PC-3 (cell line): Measurements from ENCODE around the gene CNTN4. TPM values are rescaled to one million over a fixed set of nuclear protein-coding genes. Genes with fewer than 3 reads are reported as not detected.

ENCODE experiments used
- ATAC-seq: fragments of 200-7000 bp; cut with Tn5 transposase; 2 replicates; pipeline ENCODE4 v1.9.1; 2020; ENCODE audit warnings: mild to moderate bottlenecking, moderate library complexity
- BruUV-seq: library from RNA; stranded (reverse); fragments of 400-500 nt; replicated peaks from 2 replicates; lab custom pipeline; 2021; lab: Mats Ljungman, UMichigan
- CTCF ChIA-PET: fragments of 300-600 bp; sonication (Branson Sonifier 250); formaldehyde crosslinking; loops from one replicate; lab custom pipeline; 2022; ENCODE audit warnings: antibody characterized with exemption; lab: Charles Lee
- POLR2A ChIA-PET: fragments of 300-600 bp; sonication (Branson Sonifier 250); formaldehyde crosslinking; loops from one replicate; lab custom pipeline; 2022; ENCODE audit warnings: antibody characterized with exemption; ENCODE audit not compliant: unreplicated experiment; lab: Charles Lee
- DNase-seq: peaks from one replicate; pipeline ENCODE4 v3.0.0-alpha.2; 2015
- H2AFZ ChIP-seq: fragments of 300-600 bp; sonication (generic); 2 replicates; pipeline ENCODE4 v1.6.0; 2016; ENCODE audit warnings: antibody characterized with exemption, low read length
- H3F3A ChIP-seq: fragments of 300-600 bp; sonication (generic); one replicate; pipeline ENCODE4 v1.6.0; 2017; ENCODE audit warnings: antibody characterized with exemption, low read length, control low read depth, mild to moderate bottlenecking; ENCODE audit not compliant: unreplicated experiment
- H3K27ac ChIP-seq: fragments of 300-600 bp; sonication (generic); 2 replicates; pipeline ENCODE4 v1.5.1; 2016; ENCODE audit warnings: mild to moderate bottlenecking, low read length
- H3K27me3 ChIP-seq: fragments of 300-600 bp; sonication (generic); 2 replicates; pipeline ENCODE4 v1.6.1; 2016; ENCODE audit warnings: low read length, mixed read lengths
- H3K36me3 ChIP-seq: fragments of 300-600 bp; sonication (generic); 2 replicates; pipeline ENCODE4 v1.6.1; 2016; ENCODE audit warnings: low read depth, mixed run types, low read length, mixed read lengths
- H3K4me1 ChIP-seq: fragments of 300-600 bp; sonication (generic); 2 replicates; pipeline ENCODE4 v1.5.1; 2016; ENCODE audit warnings: low read length; ENCODE audit not compliant: insufficient read depth
- H3K4me2 ChIP-seq: fragments of 300-600 bp; sonication (generic); 2 replicates; pipeline ENCODE4 v1.6.0; 2016; ENCODE audit warnings: low read length
- H3K4me3 ChIP-seq: fragments of 300-600 bp; sonication (generic); 2 replicates; pipeline ENCODE4 v1.5.1; 2016; ENCODE audit warnings: mild to moderate bottlenecking, low read length, mixed read lengths
- H3K79me2 ChIP-seq: fragments of 300-600 bp; sonication (generic); 2 replicates; pipeline ENCODE4 v1.6.1; 2017; ENCODE audit warnings: low read length, mixed read lengths
- H3K9ac ChIP-seq: fragments of 300-600 bp; sonication (generic); 2 replicates; pipeline ENCODE4 v1.6.0; 2016; ENCODE audit warnings: mild to moderate bottlenecking, low read length
- H3K9me2 ChIP-seq: fragments of 300-600 bp; sonication (generic); replicated peaks from 2 replicates; pipeline ENCODE4 v1.6.1; 2016; ENCODE audit warnings: mixed run types, low read length, mixed read lengths
- H3K9me3 ChIP-seq: fragments of 300-600 bp; sonication (generic); 2 replicates; pipeline ENCODE4 v1.6.1; 2016; ENCODE audit warnings: low read length, mixed read lengths
- H4K20me1 ChIP-seq: fragments of 300-600 bp; sonication (generic); 2 replicates; pipeline ENCODE4 v1.6.1; 2016; ENCODE audit warnings: low read length, mixed read lengths
- CTCF ChIP-seq: fragments of 300-600 bp; sonication (generic); conservative IDR thresholded peaks from 2 replicates; pipeline ENCODE4 v1.5.1; 2017; ENCODE audit warnings: antibody characterized with exemption, low read depth, mild to moderate bottlenecking, low read length
- EZH2 ChIP-seq: fragments of 300-600 bp; sonication (generic); IDR thresholded peaks from one replicate; pipeline ENCODE4 v1.6.1; 2017; ENCODE audit warnings: antibody characterized with exemption, mild to moderate bottlenecking, low read length; ENCODE audit not compliant: unreplicated experiment
- EZH2phosphoT487 ChIP-seq: fragments of 300-600 bp; sonication (generic); IDR thresholded peaks from 2 replicates; pipeline ENCODE4 v1.6.1; 2018; ENCODE audit warnings: mild to moderate bottlenecking, antibody characterized with exemption, low read length, borderline replicate concordance
- intact Hi-C: fragments of 100-400 bp; cut with micrococcal nuclease; formaldehyde crosslinking; loops from 2 replicates; pipeline ENCODE4 v1.9.0; 2023
- total RNA-seq: library from RNA; depleted of rRNA; stranded (reverse); fragments of >200 nt; gene quantifications from 2 replicates; pipeline ENCODE4 v1.2.3, GENCODE V29; 2014

The CNTN4 gene
- total RNA-seq, 1 experiment from 2014 or later, result not detected

- DNase-seq (no peak), ATAC-seq (no peak)
- Histone ChIP-seq H3K4me2 (no peak overlapping the region), H2AFZ (no peak overlapping the region), H3K27me3 (no peaks in the 10 kb centered on the region), H3K9me3 (peaks cover 25% of the 10 kb centered on the region), H3K79me2 (no peaks in the 10 kb centered on the region), H3K9me2 (no peaks in the 10 kb centered on the region), H3F3A (no peaks in the 10 kb centered on the region), H3K36me3 (no peaks in the 10 kb centered on the region), H3K4me1 (no peaks in the 10 kb centered on the region), H3K27ac (no peak overlapping the region), H3K9ac (no peak overlapping the region), H3K4me3 (no peak overlapping the region), H4K20me1 (no peaks in the 10 kb centered on the region)
- BruUV-seq, result no TSS peak
- TF ChIP-seq EZH2phosphoT487 (no peak), EZH2 (no peak), CTCF (no peak)
- intact Hi-C loops, result no loop called here
- ChIA-PET POLR2A (no interaction called here), CTCF (no interaction called here)
Observed at GRCh38 chr3:2765002-2765579, 666.4 kb downstream of the CNTN4 start.

- TF ChIP-seq EZH2phosphoT487, result no peak
- DNase-seq, result no peak
- H3K27me3 ChIP-seq, result no peaks in the 10 kb centered on the region
- H3K9ac ChIP-seq, result no peak overlapping the region
- no TSS peak for BruUV-seq
- H3K79me2 ChIP-seq, result no peaks in the 10 kb centered on the region
- H3K4me3 ChIP-seq, result no peak overlapping the region
- H3K36me3 ChIP-seq, result no peaks in the 10 kb centered on the region
- H3F3A ChIP-seq, result no peaks in the 10 kb centered on the region
- ATAC-seq, result no peak
- no peak overlapping the region for H3K27ac ChIP-seq
- ChIA-PET POLR2A (no interaction called here), CTCF (no interaction called here)
- H3K9me2 ChIP-seq, result no peaks in the 10 kb centered on the region
- H3K9me3 ChIP-seq, result peaks cover 30% of the 10 kb centered on the region; the same call in 1 of the 2 replicates
- no peak overlapping the region for H3K4me2 ChIP-seq
- H2AFZ ChIP-seq, result no peak overlapping the region
- H3K4me1 ChIP-seq, result no peaks in the 10 kb centered on the region
- no peaks in the 10 kb centered on the region for H4K20me1 ChIP-seq
- intact Hi-C loops, result no loop called here
Observed at GRCh38 chr3:2770451-2770850, 671.8 kb downstream of the CNTN4 start.

- no peak for DNase-seq
- intact Hi-C loops, result no loop called here
- H4K20me1 ChIP-seq, result no peaks in the 10 kb centered on the region
Observed at GRCh38 chr3:2771193-2771592, 672.5 kb downstream of the CNTN4 start.

More at GRCh38 chr3:2771193-2771592, 672.5 kb downstream of the CNTN4 start:
- ATAC-seq, result no peak
- TF ChIP-seq EZH2 (no peak), CTCF (no peak)
- no peak overlapping the region for H3K27ac ChIP-seq
- H3K9ac ChIP-seq, result no peak overlapping the region
- peaks cover 35% of the 10 kb centered on the region; the same call in 1 of the 2 replicates for H3K9me3 ChIP-seq
- no peaks in the 10 kb centered on the region for H3K9me2 ChIP-seq
- H3K36me3 ChIP-seq, result no peaks in the 10 kb centered on the region
- H3K4me3 ChIP-seq, result no peak overlapping the region
- no TSS peak for BruUV-seq
- H2AFZ ChIP-seq, result no peak overlapping the region
- CTCF ChIA-PET, result no interaction called here
- H3K4me2 ChIP-seq, result no peak overlapping the region
- H3K27me3 ChIP-seq, result no peaks in the 10 kb centered on the region
- no peaks in the 10 kb centered on the region for H3K4me1 ChIP-seq
- POLR2A ChIA-PET, result no interaction called here
- H3F3A ChIP-seq, result no peaks in the 10 kb centered on the region
- no peaks in the 10 kb centered on the region for H3K79me2 ChIP-seq
